Measurements from ENCODE around the gene NOSIP. TPM values are rescaled to one million over a fixed set of nuclear protein-coding genes. Genes with fewer than 3 reads are reported as not detected.

NOSIP gene
- total RNA-seq, 2 experiments from 2014 or later, result 75.6 to 79.4 TPM

DNA sequence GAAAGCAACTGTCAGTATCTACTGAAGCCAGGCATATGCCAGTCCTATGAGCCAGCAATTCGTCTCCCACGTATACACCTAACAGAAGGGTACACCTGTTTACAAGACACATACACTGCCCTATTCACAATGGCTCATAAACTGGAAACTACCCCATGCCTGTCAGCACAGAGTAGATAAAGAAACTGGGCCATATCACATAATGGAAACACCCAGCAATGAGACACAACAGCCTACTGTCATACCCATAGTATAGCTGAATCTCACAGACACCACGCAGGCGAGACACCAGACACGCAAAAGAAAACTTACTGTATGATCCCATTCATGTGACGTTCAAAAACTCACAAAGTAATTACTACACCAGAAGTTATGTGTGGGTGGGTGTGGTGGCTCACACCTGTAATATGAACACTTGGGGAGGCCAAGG is 15.7 kb downstream of the NOSIP start:
- ChIA-PET CTCF (interaction anchor here (1.9 to 4.0 kb wide), 3 partner anchors 16 to 58 kb away, joined by 5 to 17 read pairs (median 5); no protein-coding TSS in a partner anchor), POLR2A (interaction anchor here (1.0 to 4.0 kb wide), 7 partner anchors 10 to 67 kb away, joined by 3 to 31 read pairs (median 3); no protein-coding TSS in a partner anchor)
- Mint-ChIP-seq H3K27me3 (no peaks in the 10 kb centered on the region), H3K4me3 (no peak overlapping the region), H3K27ac (peak overlapping the region; percentile 59), H3K9me3 (no peaks in the 10 kb centered on the region), H3K4me1 (ENCODE audit: low read depth) (peaks cover 70% of the 10 kb centered on the region), H3K36me3 (ENCODE audit: low read depth) (peaks cover 32% of the 10 kb centered on the region)
- TF ChIP-seq, protein P1, sequence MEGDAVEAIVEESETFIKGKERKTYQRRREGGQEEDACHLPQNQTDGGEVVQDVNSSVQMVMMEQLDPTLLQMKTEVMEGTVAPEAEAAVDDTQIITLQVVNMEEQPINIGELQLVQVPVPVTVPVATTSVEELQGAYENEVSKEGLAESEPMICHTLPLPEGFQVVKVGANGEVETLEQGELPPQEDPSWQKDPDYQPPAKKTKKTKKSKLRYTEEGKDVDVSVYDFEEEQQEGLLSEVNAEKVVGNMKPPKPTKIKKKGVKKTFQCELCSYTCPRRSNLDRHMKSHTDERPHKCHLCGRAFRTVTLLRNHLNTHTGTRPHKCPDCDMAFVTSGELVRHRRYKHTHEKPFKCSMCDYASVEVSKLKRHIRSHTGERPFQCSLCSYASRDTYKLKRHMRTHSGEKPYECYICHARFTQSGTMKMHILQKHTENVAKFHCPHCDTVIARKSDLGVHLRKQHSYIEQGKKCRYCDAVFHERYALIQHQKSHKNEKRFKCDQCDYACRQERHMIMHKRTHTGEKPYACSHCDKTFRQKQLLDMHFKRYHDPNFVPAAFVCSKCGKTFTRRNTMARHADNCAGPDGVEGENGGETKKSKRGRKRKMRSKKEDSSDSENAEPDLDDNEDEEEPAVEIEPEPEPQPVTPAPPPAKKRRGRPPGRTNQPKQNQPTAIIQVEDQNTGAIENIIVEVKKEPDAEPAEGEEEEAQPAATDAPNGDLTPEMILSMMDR (IDR thresholded peaks at IDR 0.05), result no peak
- DNase-seq, result peak; percentile 72
- peak; percentile 64 for ATAC-seq
- intact Hi-C loops (cut with micrococcal nuclease), result no loop called here

DNA sequence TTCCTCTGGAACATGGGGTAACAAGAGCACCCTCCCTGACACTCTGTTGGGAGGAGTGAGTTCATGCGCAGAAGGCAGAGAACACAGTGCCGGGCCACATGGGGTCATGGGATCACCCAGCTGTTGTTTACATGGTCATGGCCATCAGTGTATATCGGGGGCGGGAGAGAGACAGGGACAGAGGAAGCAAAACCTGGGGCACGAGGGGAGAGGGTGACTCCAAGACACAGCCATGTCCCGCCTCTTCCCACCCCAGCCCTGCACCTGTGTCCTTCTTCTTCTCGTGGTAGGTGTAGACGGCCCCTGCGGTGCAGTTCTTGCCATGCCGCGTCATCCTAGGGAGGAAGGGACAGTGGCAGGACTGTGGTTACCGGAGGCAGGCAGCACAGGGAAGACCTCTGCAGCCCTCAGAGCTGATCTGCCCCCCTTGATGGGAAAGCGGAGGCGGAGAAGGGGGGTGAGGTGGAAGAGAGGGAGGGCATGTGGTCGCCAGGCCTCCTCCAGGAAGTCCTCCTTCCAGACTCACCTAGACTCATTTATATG is 19.9 kb downstream of the NOSIP start:
- TF ChIP-seq, protein P1 (IDR thresholded peaks at IDR 0.05), result no peak
- intact Hi-C loops (cut with micrococcal nuclease), result no loop called here
- H3K4me1 Mint-ChIP-seq (ENCODE audit: low read depth), result peaks cover 79% of the 10 kb centered on the region
- peak; percentile 69 for DNase-seq
- POLR2A ChIA-PET, result interaction anchor here (0.7 to 5.4 kb wide), 9 partner anchors 9 to 71 kb away, joined by 3 to 33 read pairs (median 5); partner anchors contain the start of genes NOSIP, PRRG2 and RPL13A
- peak; percentile 8 for ATAC-seq
- peak overlapping the region; percentile 91 for H3K27ac Mint-ChIP-seq
- peaks cover 60% of the 10 kb centered on the region for H3K36me3 Mint-ChIP-seq (ENCODE audit: low read depth)
- peak overlapping the region; percentile 80 for H3K4me3 Mint-ChIP-seq
- CTCF ChIA-PET, result interaction anchor here (0.7 to 5.9 kb wide), 9 partner anchors 10 to 111 kb away, joined by 3 to 65 read pairs (median 9); partner anchors contain the start of genes NOSIP and PRRG2
- no peaks in the 10 kb centered on the region for H3K27me3 Mint-ChIP-seq
- H3K9me3 Mint-ChIP-seq, result no peaks in the 10 kb centered on the region

DNA sequence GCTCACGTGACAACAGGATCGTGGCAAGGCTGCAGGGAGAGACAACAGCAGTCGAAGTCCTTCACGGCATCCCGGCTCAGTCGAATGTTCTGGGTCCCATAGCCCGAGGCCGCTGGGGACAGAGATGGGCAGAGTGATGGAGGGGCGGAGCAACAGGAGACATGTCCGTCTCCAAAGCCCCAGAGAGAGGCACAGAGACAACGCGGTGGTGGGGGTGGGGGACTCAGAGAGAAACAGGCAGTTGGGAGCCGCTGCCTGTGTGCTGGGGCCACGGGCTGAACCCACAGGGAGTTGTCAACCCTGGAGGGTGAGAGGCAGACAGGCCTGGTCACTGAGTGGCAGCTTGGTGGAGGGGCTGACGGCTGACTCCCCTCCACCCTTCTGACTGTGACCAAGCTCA is 20.4 kb downstream of the NOSIP start:
- intact Hi-C loops (cut with micrococcal nuclease), result no loop called here
- H3K4me1 Mint-ChIP-seq (ENCODE audit: low read depth), result peaks cover 80% of the 10 kb centered on the region
- peak overlapping the region; percentile 80 for H3K4me3 Mint-ChIP-seq
- TF ChIP-seq, protein P1 (IDR thresholded peaks at IDR 0.05), result no peak
- H3K36me3 Mint-ChIP-seq (ENCODE audit: low read depth), result peaks cover 61% of the 10 kb centered on the region
- peak; percentile 62 for DNase-seq
- CTCF ChIA-PET, result interaction anchor here (0.7 to 5.9 kb wide), 7 partner anchors 9 to 87 kb away, joined by 3 to 65 read pairs (median 5); partner anchors contain the start of genes NOSIP and PRRG2
- peak; percentile 3 for ATAC-seq
- H3K27me3 Mint-ChIP-seq, result no peaks in the 10 kb centered on the region
- H3K9me3 Mint-ChIP-seq, result no peaks in the 10 kb centered on the region
- H3K27ac Mint-ChIP-seq, result peak overlapping the region; percentile 91
- POLR2A ChIA-PET, result interaction anchor here (0.7 to 5.4 kb wide), 9 partner anchors 8 to 71 kb away, joined by 3 to 33 read pairs (median 5); partner anchors contain the start of genes NOSIP, PRRG2 and RPL13A

DNA sequence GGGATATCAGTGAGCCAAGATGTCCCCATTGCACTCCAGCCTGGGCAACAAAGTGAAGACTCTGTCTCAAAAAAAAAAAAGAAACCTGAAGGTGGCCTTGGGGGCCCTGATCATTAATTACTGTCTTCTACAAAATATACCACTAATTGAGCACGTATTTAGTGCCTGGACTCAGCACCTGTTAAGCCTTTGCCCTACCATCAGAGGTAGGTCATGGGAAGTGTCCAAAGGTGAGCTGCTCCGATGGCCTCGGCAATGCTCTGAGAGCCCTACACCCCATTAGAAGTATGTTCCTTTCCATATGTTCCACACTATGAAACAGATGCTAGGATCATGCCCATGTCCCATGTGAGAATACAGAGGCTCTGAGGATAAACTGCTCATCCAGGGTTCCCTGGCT is 20.9 kb downstream of the NOSIP start:
- no peaks in the 10 kb centered on the region for H3K27me3 Mint-ChIP-seq
- H3K4me3 Mint-ChIP-seq, result peak overlapping the region; percentile 80
- intact Hi-C loops (cut with micrococcal nuclease), result no loop called here
- CTCF ChIA-PET, result interaction anchor here (0.7 to 5.9 kb wide), 5 partner anchors 9 to 119 kb away, joined by 3 to 65 read pairs (median 38); no protein-coding TSS in a partner anchor
- ATAC-seq (no peak), DNase-seq (no peak)
- POLR2A ChIA-PET, result interaction anchor here (0.7 to 5.4 kb wide), 9 partner anchors 8 to 117 kb away, joined by 3 to 33 read pairs (median 5); partner anchors contain the start of genes NOSIP, PRMT1, PRR12 and PRRG2
- TF ChIP-seq, protein P1 (IDR thresholded peaks at IDR 0.05), result no peak
- H3K9me3 Mint-ChIP-seq, result no peaks in the 10 kb centered on the region
- peaks cover 61% of the 10 kb centered on the region for H3K36me3 Mint-ChIP-seq (ENCODE audit: low read depth)
- peaks cover 80% of the 10 kb centered on the region for H3K4me1 Mint-ChIP-seq (ENCODE audit: low read depth)
- peak overlapping the region; percentile 91 for H3K27ac Mint-ChIP-seq

DNA sequence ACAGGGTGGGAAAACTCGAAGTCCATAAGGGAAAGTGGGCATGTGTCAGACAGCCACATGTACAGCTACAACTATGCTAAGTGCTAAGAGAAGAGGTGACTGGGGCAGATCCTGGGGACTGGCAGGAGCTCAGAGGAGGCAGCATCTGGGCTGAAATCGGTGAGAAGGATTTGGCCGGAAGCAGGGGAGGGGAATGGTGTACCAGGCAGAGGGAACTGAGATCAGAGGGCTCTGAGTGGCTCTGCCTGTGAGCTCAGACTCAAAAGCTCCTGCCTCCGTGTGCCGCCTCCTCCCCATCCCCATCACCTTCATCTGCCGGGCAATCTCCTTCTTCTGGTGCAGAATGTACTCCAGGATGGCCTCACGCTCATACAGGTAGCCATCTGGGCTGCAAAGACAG is 21.8 kb downstream of the NOSIP start:
- TF ChIP-seq, protein P1 (IDR thresholded peaks at IDR 0.05), result no peak

More for the DNA sequence above, 21.8 kb downstream of the NOSIP start:
- Mint-ChIP-seq H3K4me1 (ENCODE audit: low read depth) (peaks cover 81% of the 10 kb centered on the region), H3K36me3 (ENCODE audit: low read depth) (peaks cover 62% of the 10 kb centered on the region), H3K27ac (peak overlapping the region; percentile 91), H3K4me3 (peak overlapping the region; percentile 80), H3K9me3 (no peaks in the 10 kb centered on the region), H3K27me3 (no peaks in the 10 kb centered on the region)
- DNase-seq (peak; percentile 47), ATAC-seq (no peak)
- POLR2A ChIA-PET, result interaction anchor here (0.9 to 5.4 kb wide), 8 partner anchors 9 to 118 kb away, joined by 3 to 33 read pairs (median 4); partner anchors contain the start of genes NOSIP, PRMT1, PRR12 and PRRG2
- CTCF ChIA-PET, result interaction anchor here (0.7 to 5.9 kb wide), 6 partner anchors 8 to 120 kb away, joined by 3 to 65 read pairs (median 21); no protein-coding TSS in a partner anchor
- intact Hi-C loops (cut with micrococcal nuclease), result no loop called here

Data from activated CD8-positive, alpha-beta T cell treated with anti-CD3 and anti-CD28 coated beads for 36 hours (primary cell).